ENCODE results near the gene SLC39A7. TPM values are rescaled to one million over a fixed set of nuclear protein-coding genes. Genes with fewer than 3 reads are reported as not detected.

The SLC39A7 gene
- total RNA-seq, 1 donor from 2014 or later = 147 TPM

GRCh38 chr6:33190504-33191107 is 10.1 kb upstream of the SLC39A7 start:
- Mint-ChIP-seq H3K4me3 (peak overlapping the region; percentile 15), H3K4me1 (ENCODE audit: unreplicated experiment) (peaks cover 37% of the 10 kb centered on the region), H3K27me3 (peaks cover 47% of the 10 kb centered on the region)

GRCh38 chr6:33191383-33192104 is 9.1 kb upstream of the SLC39A7 start:
- H3K27me3 Mint-ChIP-seq = peaks cover 45% of the 10 kb centered on the region

More at GRCh38 chr6:33190504-33191107, 10.1 kb upstream of the SLC39A7 start:
- Mint-ChIP-seq H3K27ac (no peak overlapping the region), H3K36me3 (peaks cover 6% of the 10 kb centered on the region), H3K9me3 (no peaks in the 10 kb centered on the region)
- DNase-seq (ENCODE audit: extremely low spot score, unreplicated experiment) = no peak
- TF ChIP-seq CTCF (conservative IDR thresholded peaks at IDR 0.05) = no peak

GRCh38 chr6:33192105-33192646 is 8.5 kb upstream of the SLC39A7 start, which contains the start of gene COL11A2:
Gene COL11A2 (minus strand): TSS chr6:33192467. CDS start chr6:33192240, 227 bp downstream.
- Mint-ChIP-seq H3K9me3 (no peaks in the 10 kb centered on the region), H3K4me1 (ENCODE audit: unreplicated experiment) (peaks cover 38% of the 10 kb centered on the region), H3K4me3 (peak within 1 kb of the TSS; percentile 87), H3K27ac (no peak within 1 kb of the TSS), H3K36me3 (peaks cover 15% of the 10 kb centered on the region), H3K27me3 (peaks cover 41% of the 10 kb centered on the region)
- no peak for TF ChIP-seq CTCF (conservative IDR thresholded peaks at IDR 0.05)
- DNase-seq (ENCODE audit: extremely low spot score, unreplicated experiment) = no peak

More at GRCh38 chr6:33191383-33192104, 9.1 kb upstream of the SLC39A7 start:
- Mint-ChIP-seq H3K27ac (no peak overlapping the region), H3K36me3 (peaks cover 12% of the 10 kb centered on the region), H3K9me3 (no peaks in the 10 kb centered on the region), H3K4me3 (peak overlapping the region; percentile 65), H3K4me1 (ENCODE audit: unreplicated experiment) (peaks cover 38% of the 10 kb centered on the region)
- TF ChIP-seq CTCF (conservative IDR thresholded peaks at IDR 0.05) = no peak
- no peak for DNase-seq (ENCODE audit: extremely low spot score, unreplicated experiment)

GRCh38 chr6:33192671-33193602 is 7.7 kb upstream of the SLC39A7 start:
- no peak for DNase-seq (ENCODE audit: extremely low spot score, unreplicated experiment)
- H3K4me3 Mint-ChIP-seq = peak overlapping the region; percentile 87
- peaks cover 35% of the 10 kb centered on the region for H3K27me3 Mint-ChIP-seq
- no peak for TF ChIP-seq CTCF (conservative IDR thresholded peaks at IDR 0.05)
- H3K36me3 Mint-ChIP-seq = peaks cover 20% of the 10 kb centered on the region
- H3K27ac Mint-ChIP-seq = no peak overlapping the region
- no peaks in the 10 kb centered on the region for H3K9me3 Mint-ChIP-seq
- peaks cover 46% of the 10 kb centered on the region for H3K4me1 Mint-ChIP-seq (ENCODE audit: unreplicated experiment)

- Mint-ChIP-seq H3K4me3 (peak overlapping the region; percentile 67), H3K9me3 (no peaks in the 10 kb centered on the region)
Observed at GRCh38 chr6:33193619-33194018, 7.0 kb upstream of the SLC39A7 start.

More at GRCh38 chr6:33193619-33194018, 7.0 kb upstream of the SLC39A7 start:
- no peak for TF ChIP-seq CTCF (conservative IDR thresholded peaks at IDR 0.05)
- Mint-ChIP-seq H3K27me3 (peaks cover 31% of the 10 kb centered on the region), H3K27ac (no peak overlapping the region), H3K4me1 (ENCODE audit: unreplicated experiment) (peaks cover 53% of the 10 kb centered on the region), H3K36me3 (peaks cover 20% of the 10 kb centered on the region)
- DNase-seq (ENCODE audit: extremely low spot score, unreplicated experiment) = no peak
